ENCODE results near the gene TPSAB1.

The TPSAB1 gene

GRCh38 chr16:1288813-1289476 is 48.4 kb downstream of the TPSAB1 start:
- no peak for DNase-seq

- DNase-seq: no peak
Observed at GRCh38 chr16:1289477-1289866, 49.0 kb downstream of the TPSAB1 start.

- no peak for DNase-seq
Observed at GRCh38 chr16:1290063-1290501, 49.6 kb downstream of the TPSAB1 start.

- no peak for DNase-seq
Observed at GRCh38 chr16:1290860-1291575, 50.5 kb downstream of the TPSAB1 start.

- DNase-seq: no peak
Observed at GRCh38 chr16:1291576-1291974, 51.1 kb downstream of the TPSAB1 start.
